BE2C (cell line): Measurements from ENCODE around the gene ADGRV1.

Experiments
- DNase-seq: peaks from one replicate; pipeline ENCODE4 v3.0.0-alpha.2; 2020
- H3K27me3 ChIP-seq: fragments of 250-450 bp; sonication (Bioruptor Pico); 2 replicates; pipeline ENCODE4 v1.5.1; 2020; ENCODE audit warnings: mild to moderate bottlenecking
- H3K36me3 ChIP-seq: fragments of 250-450 bp; sonication (Bioruptor Pico); 2 replicates; pipeline ENCODE4 v1.5.1; 2020; ENCODE audit warnings: mild to moderate bottlenecking
- H3K4me1 ChIP-seq: fragments of 250-450 bp; sonication (Bioruptor Pico); 2 replicates; pipeline ENCODE4 v1.5.1; 2020
- H3K4me3 ChIP-seq: 2 replicates; pipeline ENCODE4 v1.5.1; 2011; ENCODE audit warnings: low read depth, low read length
- H3K9me3 ChIP-seq: fragments of 250-450 bp; sonication (Bioruptor Pico); 2 replicates; pipeline ENCODE4 v1.5.1; 2020
- CTCF ChIP-seq: IDR thresholded peaks from 2 replicates; pipeline ENCODE4 v1.5.1; 2012; ENCODE audit warnings: mild to moderate bottlenecking, low read depth, low read length

Gene ADGRV1

GRCh38 chr5:91174396-91174795 is 615.8 kb downstream of the ADGRV1 start:
- H3K27me3 ChIP-seq, result no peaks in the 10 kb centered on the region
- no peak for DNase-seq
- no peak overlapping the region for H3K4me3 ChIP-seq
- no peaks in the 10 kb centered on the region for H3K4me1 ChIP-seq
- H3K36me3 ChIP-seq, result no peaks in the 10 kb centered on the region
- TF ChIP-seq CTCF, result no peak
- no peaks in the 10 kb centered on the region for H3K9me3 ChIP-seq

DNA sequence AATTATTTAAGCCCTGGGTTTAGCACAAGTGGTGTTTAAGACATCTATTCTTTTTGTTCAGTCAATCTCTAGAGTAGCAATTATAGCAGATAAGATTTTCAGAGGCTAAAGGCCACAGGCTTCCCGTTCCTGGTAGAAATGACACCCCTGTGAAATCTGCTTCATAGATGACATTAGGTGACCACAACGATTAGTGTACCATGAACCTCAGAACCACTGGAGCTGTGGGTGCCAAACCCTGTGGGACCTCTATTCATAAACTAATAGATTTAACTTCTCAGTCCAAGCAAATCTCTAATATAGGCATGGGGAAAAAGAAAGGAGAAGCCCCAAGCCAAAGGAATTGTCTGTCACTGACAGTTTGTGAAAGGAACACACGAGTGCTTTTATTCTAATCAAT is 617.1 kb downstream of the ADGRV1 start:
- DNase-seq, result no peak
- Histone ChIP-seq H3K4me3 (no peak overlapping the region), H3K27me3 (no peaks in the 10 kb centered on the region), H3K4me1 (no peaks in the 10 kb centered on the region), H3K36me3 (no peaks in the 10 kb centered on the region), H3K9me3 (no peaks in the 10 kb centered on the region)
- no peak for TF ChIP-seq CTCF

- H3K36me3 ChIP-seq, result no peaks in the 10 kb centered on the region
- H3K4me3 ChIP-seq, result no peak overlapping the region
- TF ChIP-seq CTCF, result no peak
- no peaks in the 10 kb centered on the region for H3K9me3 ChIP-seq
- no peaks in the 10 kb centered on the region for H3K27me3 ChIP-seq
- DNase-seq, result no peak
- H3K4me1 ChIP-seq, result no peaks in the 10 kb centered on the region
Measured at GRCh38 chr5:91176288-91177016, 617.9 kb downstream of the ADGRV1 start.

DNA sequence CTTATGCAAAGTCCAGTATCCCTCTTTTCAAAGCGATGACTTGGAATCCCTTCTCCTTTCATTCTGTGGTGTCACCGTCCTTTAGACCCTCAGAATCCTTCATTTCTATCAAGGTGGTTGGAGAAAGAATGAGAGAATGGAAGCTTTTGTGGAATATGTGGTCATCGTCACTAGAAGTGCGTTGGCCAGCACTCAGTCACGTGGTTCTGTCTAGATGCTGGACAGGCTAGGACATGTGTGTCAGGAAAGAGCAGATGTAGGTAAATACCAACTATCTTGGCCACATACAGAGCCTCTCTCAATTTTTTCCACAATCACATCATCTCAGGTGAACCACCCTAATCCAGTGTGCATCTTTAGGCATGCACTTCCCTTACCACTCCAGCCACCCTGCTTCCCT is 618.5 kb downstream of the ADGRV1 start:
- no peak for TF ChIP-seq CTCF
- H3K4me1 ChIP-seq, result no peaks in the 10 kb centered on the region
- H3K27me3 ChIP-seq, result no peaks in the 10 kb centered on the region
- H3K9me3 ChIP-seq, result no peaks in the 10 kb centered on the region
- H3K4me3 ChIP-seq, result no peak overlapping the region
- H3K36me3 ChIP-seq, result no peaks in the 10 kb centered on the region
- DNase-seq, result no peak

DNA sequence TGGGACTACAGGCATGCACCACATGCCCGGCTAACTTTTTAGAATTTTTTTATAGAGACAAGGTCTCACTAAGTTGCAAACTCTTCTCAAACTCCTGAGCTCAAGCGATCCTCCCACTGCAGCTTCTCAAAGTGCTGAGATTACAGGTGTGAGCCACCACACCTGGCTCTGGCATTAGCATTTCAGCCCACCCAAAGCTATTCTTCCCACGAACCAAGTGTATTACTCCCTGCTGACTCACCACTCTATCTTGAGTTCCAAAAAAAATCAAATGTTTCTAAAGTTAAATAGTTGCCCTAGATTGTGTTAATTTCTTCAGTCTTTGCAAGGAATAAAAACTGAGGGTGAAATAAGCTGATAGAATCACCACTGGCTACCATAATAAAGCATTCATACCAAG is 619.0 kb downstream of the ADGRV1 start:
- Histone ChIP-seq H3K27me3 (no peaks in the 10 kb centered on the region), H3K4me1 (no peaks in the 10 kb centered on the region), H3K36me3 (no peaks in the 10 kb centered on the region), H3K4me3 (no peak overlapping the region), H3K9me3 (no peaks in the 10 kb centered on the region)
- no peak for DNase-seq
- TF ChIP-seq CTCF, result no peak

- DNase-seq, result no peak
- TF ChIP-seq CTCF, result no peak
- no peaks in the 10 kb centered on the region for H3K4me1 ChIP-seq
- no peak overlapping the region for H3K4me3 ChIP-seq
- no peaks in the 10 kb centered on the region for H3K9me3 ChIP-seq
- H3K27me3 ChIP-seq, result no peaks in the 10 kb centered on the region
- no peaks in the 10 kb centered on the region for H3K36me3 ChIP-seq
Measured at GRCh38 chr5:91178461-91178860, 619.9 kb downstream of the ADGRV1 start.
